ENCODE measurements around the gene APOBEC3A. TPM values are rescaled to one million over a fixed set of nuclear protein-coding genes. Genes with fewer than 3 reads are reported as not detected.

The APOBEC3A gene
- not detected in 3 replicates for total RNA-seq
- long read RNA-seq: 0 reads

DNA sequence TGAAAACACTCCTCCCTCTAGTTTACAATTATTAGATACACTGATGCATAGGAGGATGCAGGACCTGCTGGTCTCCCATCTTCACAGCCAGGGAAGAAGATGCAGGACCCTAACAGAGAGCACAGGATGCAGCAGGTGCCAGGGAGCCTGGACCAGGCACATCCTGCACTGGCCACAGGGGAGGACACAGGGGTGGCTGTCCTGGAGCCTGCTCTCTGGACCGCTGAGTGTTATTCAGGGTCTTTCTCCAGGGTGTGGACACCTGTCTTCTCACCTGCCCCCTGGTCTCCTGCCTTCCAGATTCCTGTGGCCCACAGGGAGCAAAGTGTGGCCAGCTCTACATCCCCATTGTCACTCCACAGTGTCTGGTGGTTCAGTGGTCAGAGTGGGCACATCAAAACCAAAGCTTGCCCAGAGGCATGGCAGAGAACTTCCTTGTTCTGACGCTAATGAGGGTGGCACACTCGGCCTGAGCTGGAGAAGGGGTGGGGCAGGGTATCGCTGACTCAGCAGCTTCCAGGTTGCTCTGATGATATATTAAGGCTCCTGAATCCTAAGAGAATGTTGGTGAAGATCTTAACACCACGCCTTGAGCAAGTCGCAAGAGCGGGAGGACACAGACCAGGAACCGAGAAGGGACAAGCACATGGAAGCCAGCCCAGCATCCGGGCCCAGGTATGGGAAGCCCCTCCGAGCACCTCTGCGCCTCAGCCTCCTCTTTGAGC lies at the start of gene APOBEC3A:
Gene APOBEC3A (plus strand): TSS at position 564 of the 725 bp plus-strand sequence. CDS start 83 bp downstream, at position 647.
- TF ChIP-seq, protein P1, sequence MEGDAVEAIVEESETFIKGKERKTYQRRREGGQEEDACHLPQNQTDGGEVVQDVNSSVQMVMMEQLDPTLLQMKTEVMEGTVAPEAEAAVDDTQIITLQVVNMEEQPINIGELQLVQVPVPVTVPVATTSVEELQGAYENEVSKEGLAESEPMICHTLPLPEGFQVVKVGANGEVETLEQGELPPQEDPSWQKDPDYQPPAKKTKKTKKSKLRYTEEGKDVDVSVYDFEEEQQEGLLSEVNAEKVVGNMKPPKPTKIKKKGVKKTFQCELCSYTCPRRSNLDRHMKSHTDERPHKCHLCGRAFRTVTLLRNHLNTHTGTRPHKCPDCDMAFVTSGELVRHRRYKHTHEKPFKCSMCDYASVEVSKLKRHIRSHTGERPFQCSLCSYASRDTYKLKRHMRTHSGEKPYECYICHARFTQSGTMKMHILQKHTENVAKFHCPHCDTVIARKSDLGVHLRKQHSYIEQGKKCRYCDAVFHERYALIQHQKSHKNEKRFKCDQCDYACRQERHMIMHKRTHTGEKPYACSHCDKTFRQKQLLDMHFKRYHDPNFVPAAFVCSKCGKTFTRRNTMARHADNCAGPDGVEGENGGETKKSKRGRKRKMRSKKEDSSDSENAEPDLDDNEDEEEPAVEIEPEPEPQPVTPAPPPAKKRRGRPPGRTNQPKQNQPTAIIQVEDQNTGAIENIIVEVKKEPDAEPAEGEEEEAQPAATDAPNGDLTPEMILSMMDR (IDR thresholded peaks at IDR 0.05): no peak
- peaks cover 1% of the 10 kb centered on the region for H3K36me3 Mint-ChIP-seq (ENCODE audit: low read depth)
- H3K4me3 Mint-ChIP-seq (ENCODE audit: unreplicated experiment): no peak within 1 kb of the TSS
- H3K27ac Mint-ChIP-seq (ENCODE audit: unreplicated experiment): no peak within 1 kb of the TSS
- DNase-seq (ENCODE audit: low spot score): peak; percentile 65
- peaks cover 34% of the 10 kb centered on the region for H3K27me3 Mint-ChIP-seq (ENCODE audit: low read depth)
- no peaks in the 10 kb centered on the region for H3K4me1 Mint-ChIP-seq (ENCODE audit: low read depth)
- no peaks in the 10 kb centered on the region for H3K9me3 Mint-ChIP-seq (ENCODE audit: low read depth)

DNA sequence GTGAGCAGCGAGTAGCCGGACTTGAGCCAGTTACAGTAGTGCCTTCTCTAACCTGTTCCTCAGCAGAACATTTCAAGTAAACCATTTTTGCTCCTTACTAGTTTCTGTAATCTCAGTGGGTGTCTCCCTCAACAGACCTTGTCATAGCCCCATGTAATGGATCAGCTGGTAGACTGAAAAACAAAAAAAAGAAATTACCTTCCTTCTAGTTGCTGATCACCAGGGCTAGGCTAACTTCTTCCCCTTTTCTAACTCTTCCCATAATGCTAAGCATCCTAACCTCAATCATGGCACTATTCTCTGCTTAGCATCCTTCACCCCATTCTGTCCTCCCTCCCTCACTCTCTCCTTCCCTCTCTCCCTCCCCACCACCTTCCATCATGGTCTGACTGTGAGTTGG lies 49.6 kb upstream of the APOBEC3A start:
- TF ChIP-seq, protein P1 (IDR thresholded peaks at IDR 0.05): no peak
- DNase-seq (ENCODE audit: low spot score): no peak
- H3K36me3 Mint-ChIP-seq (ENCODE audit: low read depth): peaks cover 4% of the 10 kb centered on the region
- H3K27me3 Mint-ChIP-seq (ENCODE audit: low read depth): peaks cover 35% of the 10 kb centered on the region
- H3K4me1 Mint-ChIP-seq (ENCODE audit: low read depth): no peaks in the 10 kb centered on the region
- peaks cover 4% of the 10 kb centered on the region for H3K9me3 Mint-ChIP-seq (ENCODE audit: low read depth)
- no peak overlapping the region for H3K27ac Mint-ChIP-seq (ENCODE audit: unreplicated experiment)
- H3K4me3 Mint-ChIP-seq (ENCODE audit: unreplicated experiment): no peak overlapping the region

DNA sequence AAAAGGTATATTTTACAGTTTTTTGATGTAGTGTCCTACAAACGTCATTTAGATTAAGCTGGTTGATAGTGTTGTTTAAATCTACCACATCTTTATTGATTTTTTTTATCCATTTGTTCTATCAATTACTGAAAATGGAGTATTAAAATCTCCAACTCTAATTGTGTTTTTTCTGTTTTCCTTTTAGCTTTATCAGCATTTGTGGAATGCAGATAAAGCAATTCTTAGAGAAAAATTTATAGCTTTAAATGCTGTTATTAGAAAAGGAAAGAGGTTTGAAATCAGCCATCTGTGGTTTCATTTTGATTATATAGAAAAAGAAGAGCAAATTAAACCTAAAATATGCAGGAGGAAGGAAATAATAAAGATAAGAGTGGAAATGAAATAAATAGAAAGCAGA lies 46.0 kb upstream of the APOBEC3A start:
- TF ChIP-seq, protein P1 (IDR thresholded peaks at IDR 0.05): no peak
- Mint-ChIP-seq H3K9me3 (ENCODE audit: low read depth) (no peaks in the 10 kb centered on the region), H3K4me1 (ENCODE audit: low read depth) (no peaks in the 10 kb centered on the region), H3K27ac (ENCODE audit: unreplicated experiment) (no peak overlapping the region), H3K4me3 (ENCODE audit: unreplicated experiment) (no peak overlapping the region), H3K36me3 (ENCODE audit: low read depth) (peaks cover 2% of the 10 kb centered on the region), H3K27me3 (ENCODE audit: low read depth) (peaks cover 46% of the 10 kb centered on the region)
- no peak for DNase-seq (ENCODE audit: low spot score)

DNA sequence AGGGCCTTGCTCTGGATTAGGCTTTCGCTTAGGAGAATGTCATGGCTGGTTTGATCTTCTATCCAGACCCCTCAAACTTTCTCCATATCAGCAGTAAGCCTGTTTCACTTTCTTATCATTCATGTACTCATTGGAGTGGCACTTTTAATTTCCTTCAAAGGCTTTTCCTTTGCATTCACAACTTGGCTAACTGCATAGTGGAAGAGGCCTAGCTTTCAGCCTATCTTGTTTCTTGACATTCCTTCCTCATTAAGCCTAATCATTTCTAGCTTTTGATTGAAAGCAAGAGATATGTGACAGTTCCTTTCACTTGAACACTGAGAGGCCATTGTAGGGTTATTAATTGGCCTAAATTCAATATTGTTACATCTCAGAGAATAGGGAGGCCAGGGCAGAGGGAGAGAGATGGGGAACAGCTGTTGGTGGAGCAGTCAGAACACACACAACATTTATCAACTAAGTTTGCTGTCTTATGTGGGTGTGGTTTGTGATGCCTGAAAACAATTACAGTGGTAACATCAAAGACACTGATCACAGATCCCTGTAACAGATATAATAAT lies 37.7 kb upstream of the APOBEC3A start:
- TF ChIP-seq, protein P1 (IDR thresholded peaks at IDR 0.05): no peak

DNA sequence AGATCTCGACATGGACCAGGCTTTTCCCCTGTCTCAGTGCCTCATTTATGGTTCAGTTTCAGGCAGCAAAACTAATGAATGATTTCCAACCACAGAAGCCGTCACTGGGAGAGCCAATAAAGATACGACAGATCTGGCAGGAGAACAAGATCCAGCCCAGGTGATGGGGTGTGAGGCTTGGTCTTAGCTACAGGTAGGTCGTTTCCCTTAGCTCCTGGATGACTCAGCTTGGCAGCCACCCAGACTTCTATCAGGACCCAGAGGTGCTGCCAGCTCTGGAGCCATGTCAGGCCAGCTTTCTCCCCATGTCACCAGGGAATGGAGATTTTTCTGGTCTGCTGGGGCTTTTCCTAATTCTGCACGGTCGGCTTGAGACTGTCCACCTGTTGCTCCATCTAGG lies 36.3 kb upstream of the APOBEC3A start:
- H3K9me3 Mint-ChIP-seq (ENCODE audit: low read depth): no peaks in the 10 kb centered on the region
- H3K27ac Mint-ChIP-seq (ENCODE audit: unreplicated experiment): no peak overlapping the region
- H3K4me3 Mint-ChIP-seq (ENCODE audit: unreplicated experiment): no peak overlapping the region
- no peaks in the 10 kb centered on the region for H3K36me3 Mint-ChIP-seq (ENCODE audit: low read depth)
- peaks cover 25% of the 10 kb centered on the region for H3K4me1 Mint-ChIP-seq (ENCODE audit: low read depth)
- TF ChIP-seq, protein P1 (IDR thresholded peaks at IDR 0.05): no peak
- DNase-seq (ENCODE audit: low spot score): no peak
- H3K27me3 Mint-ChIP-seq (ENCODE audit: low read depth): peaks cover 31% of the 10 kb centered on the region

More for the DNA sequence above, 37.7 kb upstream of the APOBEC3A start:
- Mint-ChIP-seq H3K9me3 (ENCODE audit: low read depth) (no peaks in the 10 kb centered on the region), H3K27ac (ENCODE audit: unreplicated experiment) (no peak overlapping the region), H3K36me3 (ENCODE audit: low read depth) (no peaks in the 10 kb centered on the region), H3K27me3 (ENCODE audit: low read depth) (peaks cover 38% of the 10 kb centered on the region), H3K4me3 (ENCODE audit: unreplicated experiment) (no peak overlapping the region), H3K4me1 (ENCODE audit: low read depth) (peaks cover 13% of the 10 kb centered on the region)
- no peak for DNase-seq (ENCODE audit: low spot score)
